Endodermal cell (in vitro differentiated cells): ENCODE data around the gene PTPRU. TPM values are rescaled to one million over a fixed set of nuclear protein-coding genes. Genes with fewer than 3 reads are reported as not detected.

Experiments used
- DNase-seq: peaks from one replicate; pipeline ENCODE4 v3.0.0-alpha.2; 2017
- H3K27ac ChIP-seq: 2 replicates; pipeline ENCODE4 v1.5.1; 2013; ENCODE audit warnings: mild to moderate bottlenecking, low read depth, low read length, moderate library complexity
- H3K27me3 ChIP-seq: 2 replicates; pipeline ENCODE4 v1.6.1; 2013; ENCODE audit warnings: mild to moderate bottlenecking, low read length, moderate library complexity; ENCODE audit not compliant: insufficient read depth, control insufficient read depth, poor library complexity, severe bottlenecking
- H3K36me3 ChIP-seq: 2 replicates; pipeline ENCODE4 v1.7.0; 2013; ENCODE audit warnings: mild to moderate bottlenecking, low read length, moderate library complexity; ENCODE audit not compliant: control insufficient read depth, insufficient read depth
- H3K4me1 ChIP-seq: one replicate; pipeline ENCODE4 v1.7.0; 2013; ENCODE audit warnings: low read length; ENCODE audit not compliant: control insufficient read depth, insufficient read depth
- H3K4me3 ChIP-seq: 2 replicates; pipeline ENCODE4 v1.5.1; 2013; ENCODE audit warnings: mild to moderate bottlenecking, low read length, moderate library complexity
- H3K9ac ChIP-seq: 2 replicates; pipeline ENCODE4 v1.6.1; 2013; ENCODE audit warnings: mild to moderate bottlenecking, low read length, moderate library complexity; ENCODE audit not compliant: poor library complexity, severe bottlenecking; ENCODE audit errors: extremely low read depth
- H3K9me3 ChIP-seq: 2 replicates; pipeline ENCODE4 v1.6.1; 2013; ENCODE audit warnings: mild to moderate bottlenecking, low read length, moderate library complexity; ENCODE audit not compliant: control insufficient read depth
- H3K27ac Mint-ChIP-seq: 2 replicates; pipeline ENCODE4 v1.8.0; 2020; ENCODE audit warnings: mixed read lengths
- H3K27me3 Mint-ChIP-seq: 2 replicates; pipeline ENCODE4 v1.8.0; 2021; ENCODE audit warnings: mild to moderate bottlenecking, mixed read lengths; ENCODE audit not compliant: insufficient read depth
- H3K36me3 Mint-ChIP-seq: 2 replicates; pipeline ENCODE4 v1.8.0; 2020; ENCODE audit warnings: low read depth, mixed read lengths
- H3K4me1 Mint-ChIP-seq: 2 replicates; pipeline ENCODE4 v1.8.0; 2020; ENCODE audit warnings: mixed read lengths
- H3K4me3 Mint-ChIP-seq: 2 replicates; pipeline ENCODE4 v1.8.0; 2020; ENCODE audit warnings: mild to moderate bottlenecking, moderate library complexity, mixed read lengths
- H3K9me3 Mint-ChIP-seq: 2 replicates; pipeline ENCODE4 v1.8.0; 2020; ENCODE audit warnings: mild to moderate bottlenecking, mixed read lengths
- WGBS, 2 experiments: methylation state at CpG; one replicate each; pipeline versions ENCODE4 v1.1.5 to v1.1.7; 2013; ENCODE audit warnings: missing lambda C conversion rate in 2 of 2, mixed read lengths in 1 of 2; ENCODE audit not compliant: insufficient coverage in 1 of 2, insufficient read length in 1 of 2; 5-methylcytosine and 5-hydroxymethylcytosine counted together
- total RNA-seq, 2 donors: library from RNA; stranded (reverse); fragmentation: NEBNext Ultra II Directional in 1 of 2; extraction: Animal tissue kit (Norgen Biotek cat#: 25700) in 1 of 2; gene quantifications; 2 replicates in 1 of 2; 3 replicates in 1 of 2; pipeline ENCODE4 v1.2.1, GENCODE V29; 2021
- TF ChIP-seq, protein P1 (sequence below): fragments of 200-600 bp; sonication (generic); conservative IDR thresholded peaks from 2 replicates; pipeline ENCODE4 v1.5.0; 2021; ENCODE audit warnings: antibody characterized with exemption, mild to moderate bottlenecking

Gene PTPRU
- total RNA-seq, 2 donors from 2014 or later, result 49.8 to 73.1 TPM

GRCh38 chr1:29249951-29250581 is 13.7 kb downstream of the PTPRU start:
- H3K4me3 Mint-ChIP-seq, result peak overlapping the region; percentile 31
- peak overlapping the region; percentile 60 for H3K9ac ChIP-seq
- peaks cover 40% of the 10 kb centered on the region for H3K4me1 Mint-ChIP-seq
- H3K4me1 ChIP-seq, result peaks cover 19% of the 10 kb centered on the region
- H3K27me3 Mint-ChIP-seq, result no peaks in the 10 kb centered on the region
- H3K27ac ChIP-seq, result peak overlapping the region; percentile 86
- H3K27ac Mint-ChIP-seq, result peak overlapping the region; percentile 96
- WGBS, 2 experiments, result 96 to 100% methylated on average over 1 to 2 of the region's 2 CpGs
- H3K4me3 ChIP-seq, result peak overlapping the region; percentile 65
- no peaks in the 10 kb centered on the region for H3K27me3 ChIP-seq
- H3K36me3 ChIP-seq, result no peaks in the 10 kb centered on the region
- H3K9me3 ChIP-seq, result no peaks in the 10 kb centered on the region
- H3K36me3 Mint-ChIP-seq, result no peaks in the 10 kb centered on the region
- H3K9me3 Mint-ChIP-seq, result no peaks in the 10 kb centered on the region
- peak; percentile 53 for DNase-seq
- TF ChIP-seq, protein P1, sequence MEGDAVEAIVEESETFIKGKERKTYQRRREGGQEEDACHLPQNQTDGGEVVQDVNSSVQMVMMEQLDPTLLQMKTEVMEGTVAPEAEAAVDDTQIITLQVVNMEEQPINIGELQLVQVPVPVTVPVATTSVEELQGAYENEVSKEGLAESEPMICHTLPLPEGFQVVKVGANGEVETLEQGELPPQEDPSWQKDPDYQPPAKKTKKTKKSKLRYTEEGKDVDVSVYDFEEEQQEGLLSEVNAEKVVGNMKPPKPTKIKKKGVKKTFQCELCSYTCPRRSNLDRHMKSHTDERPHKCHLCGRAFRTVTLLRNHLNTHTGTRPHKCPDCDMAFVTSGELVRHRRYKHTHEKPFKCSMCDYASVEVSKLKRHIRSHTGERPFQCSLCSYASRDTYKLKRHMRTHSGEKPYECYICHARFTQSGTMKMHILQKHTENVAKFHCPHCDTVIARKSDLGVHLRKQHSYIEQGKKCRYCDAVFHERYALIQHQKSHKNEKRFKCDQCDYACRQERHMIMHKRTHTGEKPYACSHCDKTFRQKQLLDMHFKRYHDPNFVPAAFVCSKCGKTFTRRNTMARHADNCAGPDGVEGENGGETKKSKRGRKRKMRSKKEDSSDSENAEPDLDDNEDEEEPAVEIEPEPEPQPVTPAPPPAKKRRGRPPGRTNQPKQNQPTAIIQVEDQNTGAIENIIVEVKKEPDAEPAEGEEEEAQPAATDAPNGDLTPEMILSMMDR, result no peak

DNA sequence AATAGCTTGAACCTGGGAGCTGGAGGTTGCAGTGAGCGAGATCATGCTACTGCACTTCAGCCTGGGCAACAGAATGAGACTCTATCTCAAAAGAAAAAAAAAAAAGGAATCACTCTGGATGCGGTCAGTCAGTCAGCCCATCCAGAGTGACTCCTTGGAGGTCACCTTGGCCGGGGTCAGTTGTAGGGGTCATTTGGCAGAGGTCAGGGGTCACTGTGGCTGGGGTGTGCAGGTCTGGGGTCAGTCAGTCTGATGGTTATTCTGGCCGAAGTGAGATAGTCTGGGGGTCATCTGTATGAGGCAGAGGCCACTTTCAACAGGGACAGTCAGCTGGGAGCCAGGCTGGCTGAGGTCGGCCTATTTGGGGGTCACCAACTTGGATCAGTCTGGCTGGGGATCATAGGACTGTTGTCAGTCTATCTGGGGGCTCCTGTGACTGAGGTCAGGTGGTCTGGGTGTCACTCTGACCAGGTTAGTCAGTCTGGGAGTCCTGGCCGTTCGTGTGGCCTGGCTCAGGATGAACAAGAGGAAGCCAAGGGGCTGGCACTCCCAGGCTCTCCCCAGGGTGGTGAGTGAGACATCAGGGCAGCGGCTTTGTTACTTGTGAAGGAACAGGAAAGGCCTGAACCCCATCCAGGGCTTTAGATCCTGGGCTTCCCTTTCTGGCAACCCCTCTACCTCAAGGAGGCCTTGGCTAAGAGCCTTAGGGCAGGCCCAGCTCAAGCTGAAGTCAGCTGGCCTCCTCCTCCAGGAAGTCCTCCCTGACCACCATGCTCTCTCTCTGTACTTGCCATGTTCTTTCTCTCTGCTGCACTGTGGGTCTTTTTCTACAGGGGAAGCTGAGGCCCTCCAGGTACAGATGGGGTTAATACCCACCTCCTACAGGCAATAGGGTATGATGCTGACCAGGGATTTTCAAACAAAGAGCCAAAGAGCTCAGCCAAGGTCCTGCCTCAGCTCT is 15.1 kb downstream of the PTPRU start:
- Mint-ChIP-seq H3K9me3 (no peaks in the 10 kb centered on the region), H3K27ac (peak overlapping the region; percentile 87), H3K4me3 (no peak overlapping the region), H3K36me3 (no peaks in the 10 kb centered on the region), H3K4me1 (peaks cover 47% of the 10 kb centered on the region), H3K27me3 (no peaks in the 10 kb centered on the region)
- DNase-seq, result peak; percentile 38
- TF ChIP-seq, protein P1, result no peak
- Histone ChIP-seq H3K4me3 (no peak overlapping the region), H3K4me1 (peaks cover 16% of the 10 kb centered on the region), H3K9ac (no peak overlapping the region), H3K27me3 (no peaks in the 10 kb centered on the region), H3K9me3 (no peaks in the 10 kb centered on the region), H3K36me3 (no peaks in the 10 kb centered on the region), H3K27ac (no peak overlapping the region)
- 91 to 100% methylated on average over 5 to 8 of the region's 8 CpGs for WGBS, 2 experiments

GRCh38 chr1:29253180-29253579 is 16.9 kb downstream of the PTPRU start:
- no peaks in the 10 kb centered on the region for H3K36me3 ChIP-seq
- no peaks in the 10 kb centered on the region for H3K9me3 ChIP-seq
- DNase-seq, result peak; percentile 41
- H3K4me1 Mint-ChIP-seq, result peaks cover 54% of the 10 kb centered on the region
- H3K4me3 ChIP-seq, result no peak overlapping the region
- peaks cover 16% of the 10 kb centered on the region for H3K4me1 ChIP-seq
- no peak overlapping the region for H3K4me3 Mint-ChIP-seq
- no peak overlapping the region for H3K27ac Mint-ChIP-seq
- no peaks in the 10 kb centered on the region for H3K36me3 Mint-ChIP-seq
- TF ChIP-seq, protein P1, result peak; percentile 64
- H3K27me3 Mint-ChIP-seq, result peaks cover 5% of the 10 kb centered on the region
- 96 to 100% methylated on average over 1 to 3 of the region's 3 CpGs for WGBS, 2 experiments
- H3K27ac ChIP-seq, result no peak overlapping the region
- H3K9me3 Mint-ChIP-seq, result no peaks in the 10 kb centered on the region
- no peaks in the 10 kb centered on the region for H3K27me3 ChIP-seq
- H3K9ac ChIP-seq, result no peak overlapping the region
